CD4-positive, alpha-beta T cell treated with Interferon alpha-2 for 1 hour (primary cell): ENCODE results near the gene GPR146.

Source experiments
- DNase-seq, 2 donors: peaks; one replicate each; pipeline ENCODE4 v3.0.0-alpha.2; 2020 to 2022

The GPR146 gene

GRCh38 chr7:1046722-1047679, 2.7 kb downstream of the GPR146 start:
- peak; percentile 41 to 80 for DNase-seq

DNA sequence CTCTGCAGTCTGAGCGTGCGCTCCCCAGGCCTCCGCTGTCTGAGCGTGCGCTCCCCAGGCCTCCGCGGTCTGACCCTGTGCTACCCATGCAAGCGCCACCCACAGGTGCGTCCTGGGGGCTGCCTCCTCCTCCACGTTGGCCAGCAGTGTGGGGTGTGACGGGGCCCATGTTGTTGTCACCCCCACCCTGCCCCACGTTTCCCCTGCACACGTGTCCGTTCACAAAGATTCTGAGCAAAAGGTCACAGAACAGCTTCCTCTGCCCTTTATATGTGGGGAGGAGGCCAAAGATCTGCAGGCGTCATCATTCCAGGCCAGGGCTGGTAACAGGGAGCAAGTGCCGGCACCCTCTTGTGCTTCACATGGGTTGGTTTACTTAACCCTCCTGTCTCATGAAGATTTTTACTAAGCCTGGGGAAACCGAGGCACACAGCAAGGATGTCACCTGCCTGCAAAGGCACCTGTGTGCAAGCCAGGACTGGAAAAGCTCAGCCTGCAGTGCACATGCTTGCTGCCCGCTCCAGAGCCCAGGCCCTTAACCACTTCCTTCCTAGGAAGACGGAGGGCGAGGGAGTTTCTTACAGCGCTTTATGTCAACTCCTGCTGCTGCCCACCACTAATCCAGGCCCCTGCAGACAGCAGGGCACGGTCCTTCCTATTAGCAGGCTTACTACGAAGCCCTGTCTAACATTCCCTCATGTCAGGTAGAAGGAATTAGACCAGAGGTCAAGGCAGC, 4.8 kb downstream of the GPR146 start:
- DNase-seq, result no peak

- no peak for DNase-seq
Measured at GRCh38 chr7:1049801-1050200, 5.5 kb downstream of the GPR146 start.

GRCh38 chr7:1050254-1050906, 6.0 kb downstream of the GPR146 start:
- DNase-seq, result no peak

GRCh38 chr7:1050956-1051690, 6.8 kb downstream of the GPR146 start:
- no peak for DNase-seq

DNA sequence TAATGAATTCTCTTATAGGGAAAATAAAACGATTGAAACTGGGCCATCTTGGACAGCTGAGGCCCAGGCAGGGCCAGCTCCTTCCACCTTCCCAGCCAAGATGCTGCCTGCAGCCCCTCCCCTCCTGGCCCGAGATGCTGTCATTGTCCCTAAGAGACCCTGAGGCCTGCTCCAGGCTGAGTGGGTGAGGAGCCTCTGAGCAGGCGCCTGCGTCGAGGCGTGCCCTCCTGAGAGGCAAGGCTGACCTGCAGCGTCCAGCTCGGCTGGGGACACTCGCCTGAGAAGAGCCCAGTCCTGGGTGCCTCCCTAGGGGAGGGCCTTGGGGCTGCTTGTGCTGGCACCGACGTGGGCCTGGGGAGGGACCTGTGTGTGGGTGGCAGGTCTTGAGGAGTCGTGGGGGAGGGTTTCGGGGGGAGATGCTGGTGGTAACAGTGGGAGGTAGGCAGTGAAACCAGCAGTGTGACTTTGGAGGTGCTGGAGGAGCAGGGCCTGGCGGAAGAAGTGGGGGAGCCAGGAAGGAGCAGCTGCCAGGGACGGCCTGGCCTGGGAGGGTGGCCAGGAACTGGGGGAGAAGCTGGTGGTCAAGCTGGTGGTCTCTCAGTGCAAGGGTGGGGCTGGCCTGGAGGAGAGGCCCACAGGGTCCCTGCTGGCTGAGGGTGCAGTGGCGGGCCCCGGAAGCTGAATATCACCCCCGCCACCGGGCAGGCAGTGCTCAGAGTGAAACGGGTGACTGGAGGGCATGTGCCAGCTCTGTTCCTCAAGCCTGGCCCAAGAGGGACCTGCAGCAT, 7.9 kb downstream of the GPR146 start:
- DNase-seq, result no peak

DNA sequence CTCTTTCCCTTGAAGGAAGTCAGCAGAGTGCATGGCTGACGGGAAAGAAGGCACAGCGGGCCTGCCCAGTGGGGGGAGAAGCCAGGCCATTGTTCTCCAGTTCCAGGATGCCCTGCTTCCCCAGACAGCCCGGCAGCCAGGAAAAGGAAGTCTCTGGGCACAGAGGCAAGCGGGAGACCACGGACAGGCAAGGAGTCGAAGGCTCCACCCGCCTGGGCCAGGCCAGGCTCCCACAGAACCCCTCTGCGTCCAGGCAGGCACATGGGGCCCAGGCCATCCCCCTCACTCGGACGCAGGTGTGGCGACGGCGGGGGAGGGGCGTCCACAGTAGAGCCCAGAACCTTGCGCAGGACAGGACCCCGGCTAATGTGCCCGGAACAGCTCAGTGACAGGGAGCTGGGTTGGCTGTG, 8.7 kb downstream of the GPR146 start:
- DNase-seq, result no peak

- DNase-seq, result no peak
Measured at GRCh38 chr7:1053816-1054370, 9.5 kb downstream of the GPR146 start.

- no peak for DNase-seq
Measured at GRCh38 chr7:1054438-1054837, 10.1 kb downstream of the GPR146 start.

- DNase-seq, result peak; percentile 42 to 54
Measured at GRCh38 chr7:1054861-1055450, 10.6 kb downstream of the GPR146 start.

GRCh38 chr7:1055491-1055955, 11.2 kb downstream of the GPR146 start:
- DNase-seq, result no peak

GRCh38 chr7:1055956-1056784, 11.8 kb downstream of the GPR146 start:
- DNase-seq, result no peak

- DNase-seq, result no peak
Measured at GRCh38 chr7:1056785-1057410, 12.6 kb downstream of the GPR146 start.

- no peak for DNase-seq
Measured at GRCh38 chr7:1057416-1058291, 13.3 kb downstream of the GPR146 start.

GRCh38 chr7:1058311-1058710, 14.0 kb downstream of the GPR146 start:
- DNase-seq, result no peak

DNA sequence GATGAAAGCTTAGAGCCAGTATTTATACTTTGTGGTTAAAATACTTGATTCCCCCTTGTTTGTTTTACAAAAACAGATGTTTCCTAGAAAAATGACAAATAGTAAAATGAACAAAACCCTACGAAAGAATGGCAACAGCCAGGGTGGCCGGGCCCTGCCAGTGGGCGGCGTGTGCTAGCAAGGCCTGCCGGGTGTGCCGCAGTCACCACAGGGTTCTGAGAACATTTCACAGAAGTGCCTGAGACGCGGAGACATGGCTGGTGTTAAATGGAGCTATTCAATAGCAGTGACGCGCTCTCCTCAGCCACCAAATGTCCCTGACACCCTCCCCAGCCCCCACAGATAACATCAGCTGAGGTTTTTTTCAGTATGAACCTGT, 14.5 kb downstream of the GPR146 start:
- DNase-seq, result peak in 1 of 2 donors; percentile 51

GRCh38 chr7:1059200-1060091, 15.1 kb downstream of the GPR146 start:
- DNase-seq, result peak in 1 of 2 donors; percentile 25
